Activated naive CD8-positive, alpha-beta T cell treated with anti-CD3 and anti-CD28 coated beads for 36 hours (primary cell): Measurements from ENCODE around the gene SLC7A1. TPM values are rescaled to one million over a fixed set of nuclear protein-coding genes. Genes with fewer than 3 reads are reported as not detected.

Experiments used
- DNase-seq: peaks from one replicate; pipeline ENCODE4 v3.0.0; 2021
- H3K27ac Mint-ChIP-seq: one replicate; pipeline ENCODE4 v1.8.0; 2022; ENCODE audit warnings: mild to moderate bottlenecking, moderate library complexity, mixed read lengths
- H3K27me3 Mint-ChIP-seq: one replicate; pipeline ENCODE4 v1.8.0; 2022; ENCODE audit warnings: mild to moderate bottlenecking, mixed read lengths
- H3K36me3 Mint-ChIP-seq: one replicate; pipeline ENCODE4 v1.8.0; 2021; ENCODE audit warnings: mild to moderate bottlenecking, mixed read lengths
- H3K4me1 Mint-ChIP-seq: one replicate; pipeline ENCODE4 v1.8.0; 2021; ENCODE audit warnings: mixed read lengths
- H3K4me3 Mint-ChIP-seq: one replicate; pipeline ENCODE4 v1.8.0; 2022; ENCODE audit warnings: mild to moderate bottlenecking, moderate library complexity, mixed read lengths
- H3K9me3 Mint-ChIP-seq: one replicate; pipeline ENCODE4 v1.8.0; 2022; ENCODE audit warnings: mixed read lengths
- total RNA-seq, 2 experiments: library from RNA; stranded (reverse); gene quantifications; one replicate each; pipeline ENCODE4 v1.2.3, GENCODE V29; 2021

The SLC7A1 gene
- total RNA-seq, 2 experiments from 2014 or later: 152 to 155 TPM

GRCh38 chr13:29520671-29521070 is 74.8 kb downstream of the SLC7A1 start:
- H3K4me3 Mint-ChIP-seq: no peak overlapping the region
- no peaks in the 10 kb centered on the region for H3K4me1 Mint-ChIP-seq
- H3K27me3 Mint-ChIP-seq: no peaks in the 10 kb centered on the region
- peaks cover 43% of the 10 kb centered on the region for H3K36me3 Mint-ChIP-seq
- no peak overlapping the region for H3K27ac Mint-ChIP-seq
- no peaks in the 10 kb centered on the region for H3K9me3 Mint-ChIP-seq
- DNase-seq: no peak

- peaks cover 42% of the 10 kb centered on the region for H3K36me3 Mint-ChIP-seq
- H3K4me3 Mint-ChIP-seq: no peak overlapping the region
- H3K27ac Mint-ChIP-seq: no peak overlapping the region
- no peaks in the 10 kb centered on the region for H3K27me3 Mint-ChIP-seq
- no peaks in the 10 kb centered on the region for H3K9me3 Mint-ChIP-seq
- DNase-seq: no peak
- H3K4me1 Mint-ChIP-seq: no peaks in the 10 kb centered on the region
These were observed 75.6 kb downstream of the SLC7A1 start for GRCh38 chr13:29519921-29520320.

GRCh38 chr13:29516880-29517279 is 78.6 kb downstream of the SLC7A1 start:
- peaks cover 3% of the 10 kb centered on the region for H3K4me1 Mint-ChIP-seq
- no peak overlapping the region for H3K27ac Mint-ChIP-seq
- peaks cover 39% of the 10 kb centered on the region for H3K36me3 Mint-ChIP-seq
- H3K4me3 Mint-ChIP-seq: no peak overlapping the region
- DNase-seq: no peak
- H3K9me3 Mint-ChIP-seq: no peaks in the 10 kb centered on the region
- no peaks in the 10 kb centered on the region for H3K27me3 Mint-ChIP-seq

- Mint-ChIP-seq H3K27me3 (no peaks in the 10 kb centered on the region), H3K27ac (no peak overlapping the region)
These were observed 79.5 kb downstream of the SLC7A1 start for GRCh38 chr13:29516012-29516411.

GRCh38 chr13:29515372-29515771 is 80.1 kb downstream of the SLC7A1 start:
- Mint-ChIP-seq H3K4me1 (peaks cover 5% of the 10 kb centered on the region), H3K9me3 (no peaks in the 10 kb centered on the region), H3K36me3 (peaks cover 32% of the 10 kb centered on the region), H3K4me3 (no peak overlapping the region), H3K27ac (no peak overlapping the region), H3K27me3 (no peaks in the 10 kb centered on the region)
- no peak for DNase-seq

More at GRCh38 chr13:29516012-29516411, 79.5 kb downstream of the SLC7A1 start:
- H3K4me1 Mint-ChIP-seq: peaks cover 5% of the 10 kb centered on the region
- no peaks in the 10 kb centered on the region for H3K9me3 Mint-ChIP-seq
- peaks cover 36% of the 10 kb centered on the region for H3K36me3 Mint-ChIP-seq
- no peak for DNase-seq
- no peak overlapping the region for H3K4me3 Mint-ChIP-seq

GRCh38 chr13:29514720-29515310 is 80.7 kb downstream of the SLC7A1 start:
- Mint-ChIP-seq H3K4me1 (peaks cover 5% of the 10 kb centered on the region), H3K36me3 (peaks cover 29% of the 10 kb centered on the region), H3K27ac (no peak overlapping the region), H3K27me3 (no peaks in the 10 kb centered on the region), H3K9me3 (no peaks in the 10 kb centered on the region), H3K4me3 (no peak overlapping the region)
- DNase-seq: no peak

- Mint-ChIP-seq H3K27me3 (no peaks in the 10 kb centered on the region), H3K27ac (peak overlapping the region; percentile 58), H3K4me1 (peaks cover 5% of the 10 kb centered on the region), H3K9me3 (no peaks in the 10 kb centered on the region), H3K4me3 (no peak overlapping the region), H3K36me3 (peaks cover 30% of the 10 kb centered on the region)
- no peak for DNase-seq
These were observed 81.3 kb downstream of the SLC7A1 start for GRCh38 chr13:29513981-29514719.

GRCh38 chr13:29513002-29513980 is 82.2 kb downstream of the SLC7A1 start:
- Mint-ChIP-seq H3K36me3 (peaks cover 38% of the 10 kb centered on the region), H3K27ac (peak overlapping the region; percentile 51), H3K9me3 (no peaks in the 10 kb centered on the region), H3K4me3 (no peak overlapping the region), H3K27me3 (no peaks in the 10 kb centered on the region), H3K4me1 (peaks cover 5% of the 10 kb centered on the region)
- no peak for DNase-seq

- Mint-ChIP-seq H3K4me3 (no peak overlapping the region), H3K27ac (no peak overlapping the region), H3K27me3 (no peaks in the 10 kb centered on the region), H3K9me3 (no peaks in the 10 kb centered on the region), H3K36me3 (peaks cover 32% of the 10 kb centered on the region), H3K4me1 (peaks cover 5% of the 10 kb centered on the region)
- DNase-seq: no peak
These were observed 83.5 kb downstream of the SLC7A1 start for GRCh38 chr13:29511980-29512379.

GRCh38 chr13:29511106-29511796 is 84.2 kb downstream of the SLC7A1 start:
- Mint-ChIP-seq H3K27me3 (no peaks in the 10 kb centered on the region), H3K36me3 (peaks cover 28% of the 10 kb centered on the region), H3K4me3 (no peak overlapping the region), H3K9me3 (no peaks in the 10 kb centered on the region), H3K4me1 (peaks cover 5% of the 10 kb centered on the region), H3K27ac (peak overlapping the region; percentile 17)
- no peak for DNase-seq

- H3K9me3 Mint-ChIP-seq: no peaks in the 10 kb centered on the region
- no peak overlapping the region for H3K27ac Mint-ChIP-seq
- H3K36me3 Mint-ChIP-seq: peaks cover 28% of the 10 kb centered on the region
- peaks cover under 1% of the 10 kb centered on the region for H3K27me3 Mint-ChIP-seq
- peaks cover 5% of the 10 kb centered on the region for H3K4me1 Mint-ChIP-seq
- DNase-seq: no peak
- no peak overlapping the region for H3K4me3 Mint-ChIP-seq
These were observed 84.8 kb downstream of the SLC7A1 start for GRCh38 chr13:29510651-29511084.

GRCh38 chr13:29509999-29510589 is 85.4 kb downstream of the SLC7A1 start:
- Mint-ChIP-seq H3K27ac (peak overlapping the region; percentile 34), H3K36me3 (peaks cover 28% of the 10 kb centered on the region), H3K4me3 (no peak overlapping the region), H3K9me3 (no peaks in the 10 kb centered on the region), H3K27me3 (peaks cover 5% of the 10 kb centered on the region), H3K4me1 (peaks cover 5% of the 10 kb centered on the region)
- DNase-seq: no peak

GRCh38 chr13:29508876-29509252 is 86.6 kb downstream of the SLC7A1 start:
- no peak for DNase-seq
- Mint-ChIP-seq H3K36me3 (peaks cover 25% of the 10 kb centered on the region), H3K4me1 (peaks cover 4% of the 10 kb centered on the region), H3K27ac (no peak overlapping the region), H3K4me3 (no peak overlapping the region), H3K27me3 (peaks cover 12% of the 10 kb centered on the region), H3K9me3 (no peaks in the 10 kb centered on the region)

- peaks cover 21% of the 10 kb centered on the region for H3K36me3 Mint-ChIP-seq
- H3K4me3 Mint-ChIP-seq: no peak overlapping the region
- peak; percentile 63 for DNase-seq
- H3K27ac Mint-ChIP-seq: no peak overlapping the region
- peaks cover 2% of the 10 kb centered on the region for H3K4me1 Mint-ChIP-seq
- H3K27me3 Mint-ChIP-seq: peaks cover 17% of the 10 kb centered on the region
- no peaks in the 10 kb centered on the region for H3K9me3 Mint-ChIP-seq
These were observed 87.2 kb downstream of the SLC7A1 start for GRCh38 chr13:29508130-29508875.
